Tibial nerve (tissue), 4 donors: Measurements from ENCODE around the gene STAB1.
A peak's percentile ranks its signal among the peaks of the same experiment; 100 is the strongest.

Source experiments
- CTCF ChIP-seq, 5 experiments: fragments of 200-600 bp in 3 of 5; fragments of 450-650 bp in 2 of 5; sonication (generic) in 3 of 5; IDR thresholded peaks; one replicate each; pipeline ENCODE4 v1.5.1; 2016 to 2019; ENCODE audit warnings: antibody characterized with exemption in 5 of 5, mild to moderate bottlenecking in 3 of 5, moderate library complexity in 2 of 5
- EP300 ChIP-seq, 2 donors: sonication (generic); formaldehyde crosslinking; IDR thresholded peaks; one replicate each; pipeline ENCODE4 v1.6.1; 2017; ENCODE audit warnings: antibody characterized with exemption in 2 of 2, mild to moderate bottlenecking in 1 of 2
- POLR2A ChIP-seq, 2 donors: fragments of 450-650 bp; IDR thresholded peaks; one replicate each; pipeline ENCODE4 v1.6.1; 2017; ENCODE audit warnings: antibody characterized with exemption in 2 of 2, mild to moderate bottlenecking in 2 of 2, moderate library complexity in 2 of 2

- peak; percentile 12 to 51 (median 19) for TF ChIP-seq CTCF (IDR thresholded peaks at IDR 0.05)
- no peak for TF ChIP-seq POLR2A (IDR thresholded peaks at IDR 0.05)
- TF ChIP-seq EP300 (IDR thresholded peaks at IDR 0.05): no peak
These were observed 13.2 kb upstream of the STAB1 start for GRCh38 chr3:52481819-52482521.
